ENCODE results near the gene NDST1. TPM values are rescaled to one million over a fixed set of nuclear protein-coding genes. Genes with fewer than 3 reads are reported as not detected.

NDST1 gene
- total and polyA plus RNA-seq, 2 of the 8 experiments (the other 6 are each of a cell fraction or from before 2014, with no cell fraction given): 27.0 to 72.0 TPM

DNA sequence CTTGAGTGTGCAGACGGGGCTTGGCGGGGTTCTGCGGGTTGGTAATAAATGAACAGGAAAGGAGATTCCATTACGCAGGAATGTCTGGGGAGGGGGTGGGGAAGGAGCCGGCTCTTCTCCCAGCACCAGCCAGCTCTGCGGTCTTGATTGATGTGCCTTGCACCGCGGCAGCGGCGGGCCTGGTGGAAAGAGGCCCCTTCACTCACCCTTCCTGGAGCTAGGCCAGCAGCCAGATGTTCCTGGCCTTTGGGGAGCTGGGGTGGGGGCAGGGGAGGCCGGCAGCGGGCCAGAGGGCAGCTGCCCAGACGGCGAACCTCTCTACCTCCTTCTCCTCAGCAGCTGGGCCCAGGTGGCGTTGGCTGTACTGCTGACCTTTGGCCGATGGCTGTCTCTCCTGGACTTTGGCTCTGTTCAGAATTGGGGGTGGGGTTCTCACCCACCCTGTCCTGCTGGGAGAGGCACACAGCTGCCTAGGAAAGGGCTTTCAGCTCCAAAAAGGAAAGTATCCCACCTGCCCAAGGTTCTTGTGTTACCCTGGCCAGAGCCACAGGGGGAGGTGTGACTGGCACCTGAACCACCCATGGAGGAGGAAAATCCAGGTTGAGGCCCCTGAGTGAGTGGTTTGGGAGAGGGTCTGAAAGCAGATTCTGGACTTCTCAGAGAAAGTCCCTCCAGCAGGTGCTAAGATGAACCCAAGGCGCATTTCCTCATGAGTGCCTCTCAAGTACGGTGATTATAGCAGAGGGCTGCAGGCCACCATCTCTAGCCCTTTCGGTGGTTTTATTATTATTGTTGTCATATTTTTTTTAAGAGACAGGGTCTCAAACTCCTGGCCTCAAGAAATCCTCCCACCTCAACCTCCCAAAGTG is 74.5 kb downstream of the NDST1 start:
- peaks cover 0 to under 1% of the 10 kb centered on the region in 2 experiments for H4K20me1 ChIP-seq (replicated peaks in 1 of 2; ENCODE audit: control insufficient read depth in 1 of 2, insufficient read depth in 2 of 2, low read length in 2 of 2)
- no peak overlapping the region for H2BK120ac ChIP-seq (replicated peaks; ENCODE audit: low read depth, low read length)
- no peak overlapping the region for H2BK15ac ChIP-seq (ENCODE audit: low read length)
- no peak for DNase-seq (ENCODE audit: low read depth in 1 of 2, low spot score in 2 of 2)
- H3K36me3 ChIP-seq (ENCODE audit: control insufficient read depth in 2 of 4, insufficient read depth in 4 of 4, low read length in 3 of 4): no peaks in the 10 kb centered on the region
- TF ChIP-seq TEAD4 (IDR thresholded peaks at IDR 0.05; ENCODE audit: low read depth, low read length) (0 out of 2 replicates have a peak, but pooled peaks have one; percentile 18), FOSL1 (IDR thresholded peaks at IDR 0.05; ENCODE audit: insufficient read depth, low read depth, low read length) (no peak), E2F6 (IDR thresholded peaks at IDR 0.05) (no peak), CEBPB (IDR thresholded peaks at IDR 0.05; ENCODE audit: low read depth, low read length) (no peak), POU5F1 (IDR thresholded peaks at IDR 0.05; ENCODE audit: low read depth, low read length) (no peak)
- WGBS, 2 experiments (ENCODE audit: extremely low coverage in 1 of 2, insufficient coverage in 1 of 2, insufficient read length in 1 of 2, insufficient replicate concordance in 2 of 2, low coverage in 1 of 2, low lambda C conversion rate in 2 of 2, missing lambda C conversion rate in 1 of 2): 88% methylated on average over 15 of the region's 19 CpGs; no CpG with 5 or more reads in 1 of the 2 experiments
- H3K14ac ChIP-seq (ENCODE audit: insufficient read length): no peak overlapping the region
- H2AK5ac ChIP-seq (ENCODE audit: low read depth, low read length): no peak overlapping the region
- H4K5ac ChIP-seq (ENCODE audit: insufficient read length, low read depth, low read length): no peak overlapping the region
- H3K79me2 ChIP-seq (ENCODE audit: control insufficient read depth in 1 of 2, insufficient read depth in 2 of 2, low read length in 2 of 2): no peaks in the 10 kb centered on the region
- H3K23ac ChIP-seq (ENCODE audit: insufficient read length): no peak overlapping the region
- H3K4me2 ChIP-seq (ENCODE audit: insufficient read depth in 1 of 2, low read depth in 2 of 2, low read length in 2 of 2): no peak overlapping the region
- no peaks in the 10 kb centered on the region for H3K79me1 ChIP-seq (ENCODE audit: low read depth, low read length)
- ChIA-PET POLR2A (ENCODE audit: partially characterized antibody) (interaction anchor here (1.3 to 1.7 kb wide), 6 partner anchors 10 to 133 kb away, joined by 3 to 5 read pairs (median 4); partner anchors contain the start of genes RBM22 and RPS14), CTCF (ENCODE audit: partially characterized antibody) (interaction anchor here (0.8 to 5.7 kb wide), 13 partner anchors 8 to 265 kb away, joined by 3 to 47 read pairs (median 4); partner anchors contain the start of gene RPS14)
- H3K23me2 ChIP-seq (ENCODE audit: low read depth, low read length): peaks cover 4% of the 10 kb centered on the region; the same call in 1 of the 2 replicates
- H3K18ac ChIP-seq (ENCODE audit: extremely low read depth, low read length): no peak overlapping the region
- H3K27ac ChIP-seq (ENCODE audit: low read depth, low read length): no peak overlapping the region
- H2BK12ac ChIP-seq (ENCODE audit: low read depth, low read length): no peak overlapping the region
- H2BK5ac ChIP-seq (ENCODE audit: low read depth, low read length): peak overlapping the region; percentile 63; the same call in 1 of the 2 replicates
- no peak overlapping the region for H3K56ac ChIP-seq (replicated peaks; ENCODE audit: insufficient read length, low read depth, low read length)
- H3K4me1 ChIP-seq (replicated peaks in 1 of 4; ENCODE audit: control insufficient read depth in 3 of 4, insufficient read depth in 4 of 4, low read length in 3 of 4): peaks cover 0 to 2% (median 0%) of the 10 kb centered on the region in 4 experiments; a peak in 1 of 7 replicates
- peak overlapping the region; percentile 71; the same call in 1 of the 2 replicates for H2AFZ ChIP-seq (ENCODE audit: low read length)
- H3K9me3 ChIP-seq (ENCODE audit: insufficient read depth in 2 of 2, low read depth in 1 of 2, low read length in 1 of 2): no peaks in the 10 kb centered on the region
- FAIRE-seq: no peak
- no peak overlapping the region for H4K91ac ChIP-seq (replicated peaks; ENCODE audit: insufficient read length, low read length)
- no peak overlapping the region for H3K9ac ChIP-seq (replicated peaks in 1 of 4; ENCODE audit: extremely low read depth in 1 of 4, low read depth in 3 of 4, low read length in 3 of 4)
- no peak overlapping the region for H3K4ac ChIP-seq (replicated peaks; ENCODE audit: insufficient read length, low read depth, low read length)
- H3K4me3 ChIP-seq (ENCODE audit: extremely low read depth in 1 of 4, insufficient read depth in 2 of 4, low read depth in 3 of 4, low read length in 4 of 4): no peak overlapping the region
- no peaks in the 10 kb centered on the region for H3K27me3 ChIP-seq (replicated peaks in 1 of 4; ENCODE audit: control insufficient read depth in 3 of 4, extremely low read depth in 1 of 4, insufficient read depth in 3 of 4, low read length in 3 of 4)
- H4K8ac ChIP-seq (ENCODE audit: extremely low read depth, insufficient read depth, low read length): peak overlapping the region; percentile 74; the same call in 1 of the 2 replicates
- H2BK20ac ChIP-seq (ENCODE audit: low read length): no peak overlapping the region
